Measurements from ENCODE around the gene ABCG1.

DNA sequence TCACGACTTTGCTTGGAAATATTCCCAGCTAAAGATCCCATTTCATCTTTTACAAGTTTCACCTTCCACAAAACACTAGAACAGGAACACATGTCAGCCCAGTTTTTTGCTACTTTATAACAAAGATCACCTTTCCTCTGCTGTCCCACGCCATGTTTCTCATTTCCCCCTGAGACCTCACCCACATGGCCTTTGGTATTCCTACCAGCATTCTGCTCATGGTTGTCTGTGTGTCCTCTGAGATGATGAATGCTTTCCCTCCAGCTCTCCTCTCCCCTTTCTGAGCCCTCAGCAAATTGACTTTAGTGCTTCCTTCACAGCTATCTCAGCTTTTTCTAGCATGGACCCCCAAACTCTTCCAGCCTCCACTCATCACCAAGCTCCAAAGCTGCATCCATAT, 32.3 kb upstream of the ABCG1 start:
- TF ChIP-seq GATA2 (IDR thresholded peaks at IDR 0.05; ENCODE audit: low read depth, low read length) (no peak), GATA3 (IDR thresholded peaks at IDR 0.05; ENCODE audit: low read depth, low read length) (no peak)
